HG02678 (cell line): Measurements from ENCODE around the gene IFNA6.
"Not testable (repeated sequence)": the region's sequence is repeated elsewhere in the genome, so short reads cannot be mapped to it uniquely, and the experiment has no call there.

Experiments used
- ATAC-seq: cut with Tn5 transposase; IDR thresholded peaks from one replicate; pipeline ENCODE4 v1.9.1; 2021; ENCODE audit warnings: mild to moderate bottlenecking, moderate library complexity; ENCODE audit not compliant: unreplicated experiment

The IFNA6 gene

GRCh38 chr9:21350787-21351186, at the start of gene IFNA6:
IFNA6 (minus strand) TSS chr9:21350887; CDS start chr9:21350887, 0 bp downstream.
- no peak for ATAC-seq

GRCh38 chr9:21399956-21400355, 49.3 kb upstream of the IFNA6 start:
- no peak for ATAC-seq

GRCh38 chr9:21398955-21399489, 48.3 kb upstream of the IFNA6 start:
- ATAC-seq, result no peak

- peak; percentile 77 for ATAC-seq
Measured at GRCh38 chr9:21395778-21396717, 45.4 kb upstream of the IFNA6 start.

- peak; percentile 87 for ATAC-seq
Measured at GRCh38 chr9:21392270-21392669, 41.6 kb upstream of the IFNA6 start.

- no peak for ATAC-seq
Measured at GRCh38 chr9:21385131-21385670, 34.5 kb upstream of the IFNA6 start, which contains the start of gene IFNA2. IFNA2 (minus strand) TSS chr9:21385398; CDS start chr9:21385329, 69 bp downstream.

GRCh38 chr9:21383627-21384026, 32.9 kb upstream of the IFNA6 start:
- ATAC-seq, result no peak

GRCh38 chr9:21381448-21382339, 31.0 kb upstream of the IFNA6 start:
- ATAC-seq, result peak; percentile 98

- not testable (repeated sequence) for ATAC-seq
Measured at GRCh38 chr9:21371467-21371866, 20.8 kb upstream of the IFNA6 start.

GRCh38 chr9:21367957-21368356, 17.3 kb upstream of the IFNA6 start, which contains the start of gene IFNA13:
IFNA13 (minus strand) TSS chr9:21368057; CDS start chr9:21368010, 47 bp downstream.
- ATAC-seq, result no peak

GRCh38 chr9:21367169-21367568, 16.5 kb upstream of the IFNA6 start:
- ATAC-seq, result peak; percentile 82

GRCh38 chr9:21362287-21362686, 11.6 kb upstream of the IFNA6 start:
- no peak for ATAC-seq

- ATAC-seq, result peak; percentile 91
Measured at GRCh38 chr9:21357479-21358460, 7.1 kb upstream of the IFNA6 start.

- ATAC-seq, result no peak
Measured at GRCh38 chr9:21348430-21348970, 2.2 kb downstream of the IFNA6 start.

- no peak for ATAC-seq
Measured at GRCh38 chr9:21340735-21341134, 10.0 kb downstream of the IFNA6 start.

- ATAC-seq, result no peak
Measured at GRCh38 chr9:21336457-21336856, 14.2 kb downstream of the IFNA6 start.

GRCh38 chr9:21334701-21335632, 15.7 kb downstream of the IFNA6 start, which contains the start of gene KLHL9:
KLHL9 (minus strand) TSS chr9:21335404; CDS start chr9:21334859, 545 bp downstream.
- ATAC-seq, result peak; percentile 94

GRCh38 chr9:21333226-21333625, 17.5 kb downstream of the IFNA6 start:
- ATAC-seq, result no peak
